MM.1S (cell line): ENCODE data around the gene AHCYL1.

Source experiments
- CTCF ChIP-seq: fragments of 300-600 bp; sonication (generic); IDR thresholded peaks from 2 replicates; pipeline ENCODE4 v1.5.1; 2016; ENCODE audit warnings: antibody characterized with exemption, low read length, mixed read lengths
- EZH2 ChIP-seq: fragments of 300-600 bp; sonication (generic); optimal IDR thresholded peaks from 2 replicates; pipeline ENCODE3; 2017; ENCODE audit warnings: low read depth, mild to moderate bottlenecking, antibody characterized with exemption, low read length, mixed read lengths
- EZH2phosphoT487 ChIP-seq: fragments of 300-600 bp; sonication (generic); IDR thresholded peaks from 2 replicates; pipeline ENCODE4 v1.6.1; 2018; ENCODE audit warnings: antibody characterized with exemption, low read length

GRCh38 chr1:109963864-109964263 lies 20.7 kb upstream of the AHCYL1 start:
- TF ChIP-seq CTCF, result no peak
- TF ChIP-seq EZH2phosphoT487, result no peak
- TF ChIP-seq EZH2, result no peak
